A549 treated with CORT108297 at 1 μM for 4 hours (cell line): ENCODE data around the gene ERMN. TPM values are rescaled to one million over a fixed set of nuclear protein-coding genes. Genes with fewer than 3 reads are reported as not detected.

Experiments
- total RNA-seq: library from RNA; stranded (reverse); fragments of 200-300 nt; extraction: Qiagen RNA extraction; gene quantifications from 5 replicates; pipeline ENCODE4 v1.2.3, GENCODE V29; 2022

Gene ERMN, protein sequence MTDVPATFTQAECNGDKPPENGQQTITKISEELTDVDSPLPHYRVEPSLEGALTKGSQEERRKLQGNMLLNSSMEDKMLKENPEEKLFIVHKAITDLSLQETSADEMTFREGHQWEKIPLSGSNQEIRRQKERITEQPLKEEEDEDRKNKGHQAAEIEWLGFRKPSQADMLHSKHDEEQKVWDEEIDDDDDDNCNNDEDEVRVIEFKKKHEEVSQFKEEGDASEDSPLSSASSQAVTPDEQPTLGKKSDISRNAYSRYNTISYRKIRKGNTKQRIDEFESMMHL
- not detected in 5 replicates for total RNA-seq

DNA sequence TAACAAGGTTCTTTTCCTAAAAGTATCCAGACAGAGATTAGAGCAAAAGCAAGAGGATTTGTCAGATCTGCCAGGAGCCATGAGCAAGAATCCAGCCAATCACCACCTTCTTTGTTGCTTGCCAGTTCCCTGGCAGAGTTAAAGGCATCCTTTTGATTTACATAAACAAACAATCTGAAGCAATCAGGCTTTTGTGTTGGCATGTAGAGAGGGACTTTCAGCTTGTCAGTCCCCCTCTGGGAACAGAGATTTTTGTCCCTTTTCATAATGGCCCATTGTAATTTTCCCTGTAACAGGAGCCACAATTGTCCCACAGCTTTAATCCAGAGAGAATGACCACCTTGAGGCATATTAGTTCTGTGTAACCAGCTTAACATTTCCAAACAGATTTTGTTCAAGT lies at the start of gene ERMN:
Gene ERMN (minus strand): TSS at position 39 of the 400 bp plus-strand sequence. CDS start 182 bp downstream, outside the sequence.

Other genes starting within 250 kb of the ERMN start
- gene GALNT5, start 68.1 kb downstream of the ERMN start, total RNA-seq, result 2.6 to 3.2 TPM (median 2.8 TPM) in 5 replicates
- gene CYTIP, start 118.3 kb upstream of the ERMN start, total RNA-seq, result not detected in 5 replicates